ENCODE results near the gene TJP3. TPM values are rescaled to one million over a fixed set of nuclear protein-coding genes. Genes with fewer than 3 reads are reported as not detected.

Gene TJP3
- total RNA-seq, 4 donors from 2014 or later, result 29.7 to 43.7 (median 39.8) TPM

- TF ChIP-seq CTCF (IDR thresholded peaks at IDR 0.05) (no peak), POLR2A (IDR thresholded peaks at IDR 0.05) (no peak)
- no peaks in the 10 kb centered on the region for H3K27me3 ChIP-seq
- WGBS, 2 donors, result 93 to 100% methylated on average over 3 to 11 of the region's 18 CpGs
- peaks cover 6 to 37% of the 10 kb centered on the region in 2 donors for H3K4me1 ChIP-seq
- H3K4me3 ChIP-seq (replicated peaks in 1 of 3), result no peak overlapping the region
- no peaks in the 10 kb centered on the region for H3K9me3 ChIP-seq
- H3K27ac ChIP-seq, result no peak overlapping the region
- intact Hi-C loops (cut with DNase I), result no loop called here
- H3K36me3 ChIP-seq, result peaks cover 16 to 19% of the 10 kb centered on the region in 2 donors
- no peak for DNase-seq
Observed at GRCh38 chr19:3667037-3667638, 41.0 kb upstream of the TJP3 start.

DNA sequence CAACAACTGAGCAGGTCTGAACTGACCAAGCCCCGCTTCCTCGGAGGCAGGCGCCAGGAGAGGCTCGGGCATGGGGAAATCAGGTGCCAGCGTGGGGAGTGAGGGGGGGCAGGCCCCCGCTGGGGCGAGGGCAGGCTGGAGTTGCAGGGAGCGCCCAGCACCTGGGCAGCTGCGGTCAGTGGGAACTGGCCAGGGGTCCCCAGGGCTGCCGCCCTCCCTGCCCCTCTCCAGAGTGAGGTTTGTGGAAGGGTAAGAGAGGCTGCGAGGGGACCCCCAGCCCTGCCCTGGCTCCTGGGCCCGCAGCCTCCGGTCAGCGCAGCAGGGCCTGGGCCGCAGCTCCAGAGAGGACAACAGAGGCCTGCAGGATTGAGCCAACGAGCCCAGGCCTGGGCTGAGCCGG lies 40.4 kb upstream of the TJP3 start:
- no peak for DNase-seq
- no peaks in the 10 kb centered on the region for H3K9me3 ChIP-seq
- peak overlapping the region in 1 of 3 donors; percentile 46 for H3K27ac ChIP-seq
- no peak overlapping the region for H3K4me3 ChIP-seq (replicated peaks in 1 of 3)
- H3K4me1 ChIP-seq, result peaks cover 6 to 37% of the 10 kb centered on the region in 2 donors
- peaks cover 16 to 19% of the 10 kb centered on the region in 2 donors for H3K36me3 ChIP-seq
- 99% methylated on average over 10 of the region's 17 CpGs; no CpG with 5 or more reads in 1 of the 2 donors for WGBS, 2 donors
- intact Hi-C loops (cut with DNase I), result no loop called here
- TF ChIP-seq CTCF (IDR thresholded peaks at IDR 0.05) (no peak), POLR2A (IDR thresholded peaks at IDR 0.05) (no peak)
- no peaks in the 10 kb centered on the region for H3K27me3 ChIP-seq

DNA sequence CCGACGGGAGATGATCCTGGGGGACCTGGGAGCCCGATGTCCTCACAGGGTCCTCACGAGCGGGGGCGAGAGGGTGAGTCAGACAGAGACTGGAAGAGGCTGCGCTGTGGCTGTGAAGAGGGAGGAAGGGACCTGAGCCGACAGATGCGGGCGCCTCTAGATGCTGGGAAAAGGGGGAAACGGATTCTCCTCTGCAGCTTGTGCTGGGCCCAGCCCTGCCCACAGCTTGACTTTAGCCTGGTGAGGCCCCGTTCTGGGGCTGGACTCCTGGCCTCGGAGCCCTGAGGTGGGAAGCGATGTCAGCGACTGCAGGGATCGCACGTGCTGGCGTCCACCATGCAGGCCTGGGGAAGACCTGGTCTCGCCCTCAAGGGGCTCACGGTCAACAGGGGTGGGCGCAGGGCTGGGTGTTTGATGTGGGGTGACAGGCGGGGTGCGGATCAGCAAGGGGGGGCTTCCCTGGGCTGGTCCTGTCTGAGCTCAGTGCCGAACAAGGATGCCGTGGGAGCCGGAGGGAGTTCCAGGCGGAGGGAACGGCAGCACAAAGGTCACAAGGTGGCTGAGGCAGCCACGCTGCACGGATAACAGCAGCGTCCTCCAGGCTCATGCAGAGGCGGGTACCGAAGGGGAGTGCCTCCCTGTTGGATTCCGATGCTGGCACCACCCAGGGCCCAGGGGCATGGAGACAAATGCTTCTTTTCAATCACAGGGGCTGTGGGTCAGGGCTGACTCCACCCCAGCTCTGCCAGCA lies 39.7 kb upstream of the TJP3 start:
- WGBS, 2 donors, result 81 to 88% methylated on average over 33 of the region's 34 CpGs
- intact Hi-C loops (cut with DNase I), result no loop called here
- H3K4me3 ChIP-seq (replicated peaks in 1 of 3), result no peak overlapping the region
- H3K36me3 ChIP-seq, result peaks cover 9 to 14% of the 10 kb centered on the region in 2 donors
- peak overlapping the region in 2 of 3 donors; percentile 46 to 91 for H3K27ac ChIP-seq
- H3K9me3 ChIP-seq, result no peaks in the 10 kb centered on the region
- TF ChIP-seq CTCF (IDR thresholded peaks at IDR 0.05) (no peak), POLR2A (IDR thresholded peaks at IDR 0.05) (no peak)
- DNase-seq, result no peak
- no peaks in the 10 kb centered on the region for H3K27me3 ChIP-seq
- H3K4me1 ChIP-seq, result peaks cover 6 to 37% of the 10 kb centered on the region in 2 donors

GRCh38 chr19:3669082-3669946 lies 38.9 kb upstream of the TJP3 start:
- 83 to 88% methylated on average over 29 to 39 of the region's 39 CpGs for WGBS, 2 donors
- Histone ChIP-seq H3K27ac (peak overlapping the region; percentile 88 to 95 (median 91)), H3K4me3 (replicated peaks in 1 of 3) (no peak overlapping the region), H3K4me1 (peaks cover 6 to 37% of the 10 kb centered on the region in 2 donors), H3K36me3 (peaks cover 1 to 6% of the 10 kb centered on the region in 2 donors), H3K9me3 (no peaks in the 10 kb centered on the region), H3K27me3 (no peaks in the 10 kb centered on the region)
- intact Hi-C loops (cut with DNase I), result no loop called here
- TF ChIP-seq CTCF (IDR thresholded peaks at IDR 0.05) (no peak), POLR2A (IDR thresholded peaks at IDR 0.05) (no peak)
- no peak for DNase-seq
